GM12878 (cell line): ENCODE measurements around the gene CNTRL. TPM values are rescaled to one million over a fixed set of nuclear protein-coding genes. Genes with fewer than 3 reads are reported as not detected.

ENCODE experiments used
- ATAC-seq: fragments of 200-7000 bp; cut with Tn5 transposase; 3 replicates; pipeline ENCODE4 v1.9.1; 2020; ENCODE audit warnings: mild to moderate bottlenecking, moderate library complexity
- BruUV-seq: library from RNA; stranded (reverse); fragments of 400-500 nt; replicated peaks from 2 replicates; lab custom pipeline; 2021; lab: Mats Ljungman, UMichigan
- CTCF ChIA-PET: fragments of 300-600 bp; sonication (Branson Sonifier 250); formaldehyde crosslinking; extraction: SDS; loops from one replicate; lab custom pipeline; 2021; ENCODE audit warnings: inconsistent platforms; lab: Yijun Ruan, JAX
- POLR2A ChIA-PET: fragments of 350-600 bp; formaldehyde crosslinking; extraction: SDS; loops from one replicate; lab custom pipeline; 2021; ENCODE audit warnings: inconsistent platforms; lab: Charles Lee
- RAD21 ChIA-PET: fragments of 300-600 bp; sonication (Branson Sonifier 250); formaldehyde crosslinking; loops from one replicate; lab custom pipeline; 2023; ENCODE audit warnings: antibody characterized with exemption; ENCODE audit not compliant: unreplicated experiment; lab: Charles Lee
- SMC1A ChIA-PET: fragments of 300-600 bp; sonication (Branson Sonifier 250); formaldehyde crosslinking; loops from one replicate; lab custom pipeline; 2023; ENCODE audit not compliant: unreplicated experiment, uncharacterized antibody; lab: Charles Lee
- DNase-seq: peaks from one replicate; pipeline ENCODE4 v3.0.0-alpha.2; 2011; ENCODE audit warnings: low read depth, low spot score
- FAIRE-seq: peaks from 3 replicates; lab custom pipeline; 2011; peaks lifted over from hg19 to GRCh38; lab: Jason Lieb, UNC
- H2AFZ ChIP-seq: 2 replicates; pipeline ENCODE4 v1.6.0; 2011; ENCODE audit warnings: low read depth, low read length, control low read depth; ENCODE audit not compliant: control insufficient read depth
- H3K27ac ChIP-seq: 2 replicates; pipeline ENCODE4 v1.5.1; 2011; ENCODE audit warnings: control low read depth; ENCODE audit not compliant: control insufficient read depth, insufficient read depth
- H3K27me3 ChIP-seq, 2 experiments: replicated peaks in 1 of 2; 2 replicates each; pipeline versions ENCODE4 v1.6.0 to v1.6.1; 2011; ENCODE audit warnings: low read length in 1 of 2; ENCODE audit not compliant: control insufficient read depth in 2 of 2, insufficient read depth in 2 of 2
- H3K36me3 ChIP-seq, 2 experiments: 2 replicates each; pipeline ENCODE4 v1.5.1; 2011; ENCODE audit warnings: low read length in 1 of 2; ENCODE audit not compliant: control insufficient read depth in 2 of 2, insufficient read depth in 2 of 2
- H3K4me1 ChIP-seq: 2 replicates; pipeline ENCODE4 v1.6.1; 2011; ENCODE audit warnings: mild to moderate bottlenecking, low read length, moderate library complexity, mixed read lengths; ENCODE audit not compliant: control insufficient read depth, insufficient read depth
- H3K4me2 ChIP-seq: 2 replicates; pipeline ENCODE4 v1.6.0; 2011; ENCODE audit warnings: control low read depth; ENCODE audit not compliant: control insufficient read depth, insufficient read depth
- H3K4me3 ChIP-seq: fragments of 200-600 bp; sonication (generic); 2 replicates; pipeline ENCODE4 v1.5.1; 2016
- H3K79me2 ChIP-seq: 2 replicates; pipeline ENCODE4 v1.6.0; 2011; ENCODE audit warnings: low read length; ENCODE audit not compliant: control insufficient read depth, insufficient read depth
- H3K9ac ChIP-seq: 2 replicates; pipeline ENCODE4 v1.8.0; 2011; ENCODE audit warnings: low read length, control low read depth, mixed read lengths; ENCODE audit not compliant: control insufficient read depth, insufficient read depth
- H3K9me3 ChIP-seq: replicated peaks from 3 replicates; pipeline ENCODE4 v1.5.1; 2011; ENCODE audit warnings: mild to moderate bottlenecking, low read length; ENCODE audit not compliant: control insufficient read depth, insufficient read depth
- H4K20me1 ChIP-seq: 2 replicates; pipeline ENCODE4 v1.6.0; 2011; ENCODE audit not compliant: control insufficient read depth, insufficient read depth
- MEF2B ChIP-seq: fragments of 450-650 bp; IDR thresholded peaks from 2 replicates; pipeline ENCODE4 v1.6.1; 2018; ENCODE audit warnings: mild to moderate bottlenecking, moderate library complexity; ENCODE audit not compliant: partially characterized antibody, poor library complexity, severe bottlenecking
- POLR2AphosphoS2 ChIP-seq: IDR thresholded peaks from 2 replicates; pipeline ENCODE4 v1.6.1; 2011; ENCODE audit warnings: low read depth, mild to moderate bottlenecking, low read length, improper control_type of control experiment, moderate library complexity
- SUPT20H ChIP-seq: IDR thresholded peaks from 2 replicates; pipeline ENCODE4 v1.6.1; 2011; ENCODE audit warnings: low read depth, mild to moderate bottlenecking, low read length, moderate library complexity, borderline replicate concordance; ENCODE audit not compliant: control insufficient read depth
- WGBS: methylation state at CpG from one replicate; pipeline ENCODE4 v1.1.6; 2016; ENCODE audit warnings: low lambda C conversion rate; ENCODE audit not compliant: insufficient replicate concordance, insufficient coverage; ENCODE audit errors: missing lambda C conversion rate; 5-methylcytosine and 5-hydroxymethylcytosine counted together
- in situ Hi-C: fragments of 300-500 bp; cut with MboI; formaldehyde crosslinking; loops from 9 replicates; pipeline ENCODE4 v1.14.3; 2018; ENCODE audit warnings: mixed read lengths
- intact Hi-C: fragments of 100-400 bp; cut with micrococcal nuclease; formaldehyde crosslinking; loops from one replicate; pipeline ENCODE4 v1.14.2; 2022; ENCODE audit not compliant: unreplicated experiment
- polyA plus RNA-seq, 11 experiments: library from polyadenylated mRNA; depleted of rRNA in 4 of 11; unstranded in 6 of 11; stranded (reverse) in 5 of 11; fragments of >200 nt; fragmentation: Nextera tagmentation in 4 of 11; fragmentation: Illumina TruSeq in 1 of 11; extraction: Ambion mirVana in 4 of 11; extraction: Trizol in 1 of 11; gene quantifications; 1 replicate in 1 of 11; 2 replicates in 10 of 11; pipeline versions ENCODE4 v1.2.1 to v1.2.3, GENCODE V29; 2011 to 2016; ENCODE audit warnings: inconsistent platforms in 2 of 11, missing spikeins in 2 of 11, low read depth in 1 of 11
- total RNA-seq, 4 experiments: library from RNA; depleted of rRNA in 3 of 4; stranded (reverse); fragments of >200 nt in 3 of 4; fragmentation: Illumina TruSeq in 1 of 4; extraction: Trizol in 1 of 4; gene quantifications; 2 replicates each; pipeline versions ENCODE4 v1.2.1 to v1.2.3, GENCODE V29; 2013 to 2021
- TF ChIP-seq, protein P1 (sequence below): fragments of 450-650 bp; IDR thresholded peaks from 2 replicates; pipeline ENCODE4 v1.6.1; 2017; ENCODE audit warnings: borderline replicate concordance
- TF ChIP-seq, protein P2 (sequence below), 3 experiments: IDR thresholded peaks in 2 of 3; conservative IDR thresholded peaks in 1 of 3; 2 replicates each; pipeline ENCODE4 v1.5.1; 2011; ENCODE audit warnings: low read depth in 3 of 3, low read length in 3 of 3, mild to moderate bottlenecking in 3 of 3, control low read depth in 2 of 3, moderate library complexity in 2 of 3, inconsistent platforms in 1 of 3, mixed read lengths in 1 of 3; ENCODE audit not compliant: control insufficient read depth in 2 of 3, insufficient read depth in 1 of 3; ENCODE audit errors: extremely low read depth in 1 of 3

CNTRL gene
- total and polyA plus RNA-seq, 10 of the 15 experiments (the other 5 are each of a cell fraction or from before 2014, with no cell fraction given), result 20.0 to 65.4 (median 38.8) TPM

DNA sequence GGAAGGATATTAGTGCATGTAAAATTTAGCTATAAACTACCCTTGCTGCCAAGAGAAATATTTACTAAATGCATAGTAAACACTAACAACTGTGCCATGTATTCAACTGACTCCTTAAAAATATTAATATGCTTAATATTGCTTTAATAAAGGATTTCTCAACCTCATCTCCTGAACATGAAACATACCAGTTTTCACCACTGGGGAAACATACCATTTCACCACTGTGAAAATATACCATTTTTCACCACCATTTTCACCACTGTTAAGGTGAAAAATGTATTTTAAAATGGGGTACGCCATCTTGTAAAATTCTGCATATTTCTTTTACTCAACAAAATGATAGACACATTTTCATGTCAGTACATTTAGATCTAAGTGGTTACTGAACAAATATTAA lies 122.4 kb downstream of the CNTRL start:
- Histone ChIP-seq H4K20me1 (0 out of 2 replicates have a peak, but pooled peaks cover 4% of the 10 kb centered on the region), H3K27ac (no peak overlapping the region; the same call in 1 of the 2 replicates), H3K4me3 (peak overlapping the region; percentile 54; the same call in 1 of the 2 replicates), H3K9ac (no peak overlapping the region), H3K36me3 (no peaks in the 10 kb centered on the region), H3K4me1 (peaks cover 8% of the 10 kb centered on the region), H3K79me2 (peaks cover 98% of the 10 kb centered on the region), H3K9me3 (no peaks in the 10 kb centered on the region), H3K27me3 (no peaks in the 10 kb centered on the region), H2AFZ (no peak overlapping the region), H3K4me2 (peak overlapping the region; percentile 84)
- ChIA-PET CTCF (interaction anchor here (1.0 to 1.3 kb wide), 2 partner anchors 16 to 157 kb away, joined by 3 to 5 read pairs; no protein-coding TSS in a partner anchor), SMC1A (interaction anchor here (1.0 to 4.8 kb wide), 3 partner anchors 9 to 35 kb away, joined by 3 to 44 read pairs (median 4); no protein-coding TSS in a partner anchor), RAD21 (interaction anchor here (0.7 to 1.2 kb wide), 2 partner anchors 76 to 157 kb away, joined by 3 to 4 read pairs; no protein-coding TSS in a partner anchor), POLR2A (interaction anchor here (0.6 to 0.7 kb wide), 2 partner anchors 76 to 271 kb away, joined by 3 read pairs; no protein-coding TSS in a partner anchor)
- ATAC-seq, result no peak
- FAIRE-seq, result no peak
- intact Hi-C loops (loop anchor here (5.0 kb wide), 1 partner anchor 270 kb away; the partner anchor contains the start of gene TRAF1), in situ Hi-C loops (no loop called here)
- WGBS, result 95% methylated on average over 1 of the region's 1 CpG
- no peak for DNase-seq
- TF ChIP-seq, protein P1, sequence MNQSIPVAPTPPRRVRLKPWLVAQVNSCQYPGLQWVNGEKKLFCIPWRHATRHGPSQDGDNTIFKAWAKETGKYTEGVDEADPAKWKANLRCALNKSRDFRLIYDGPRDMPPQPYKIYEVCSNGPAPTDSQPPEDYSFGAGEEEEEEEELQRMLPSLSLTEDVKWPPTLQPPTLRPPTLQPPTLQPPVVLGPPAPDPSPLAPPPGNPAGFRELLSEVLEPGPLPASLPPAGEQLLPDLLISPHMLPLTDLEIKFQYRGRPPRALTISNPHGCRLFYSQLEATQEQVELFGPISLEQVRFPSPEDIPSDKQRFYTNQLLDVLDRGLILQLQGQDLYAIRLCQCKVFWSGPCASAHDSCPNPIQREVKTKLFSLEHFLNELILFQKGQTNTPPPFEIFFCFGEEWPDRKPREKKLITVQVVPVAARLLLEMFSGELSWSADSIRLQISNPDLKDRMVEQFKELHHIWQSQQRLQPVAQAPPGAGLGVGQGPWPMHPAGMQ, result no peak
- TF ChIP-seq POLR2AphosphoS2, result no peak
- TF ChIP-seq SUPT20H, result no peak
- TF ChIP-seq, protein P2, sequence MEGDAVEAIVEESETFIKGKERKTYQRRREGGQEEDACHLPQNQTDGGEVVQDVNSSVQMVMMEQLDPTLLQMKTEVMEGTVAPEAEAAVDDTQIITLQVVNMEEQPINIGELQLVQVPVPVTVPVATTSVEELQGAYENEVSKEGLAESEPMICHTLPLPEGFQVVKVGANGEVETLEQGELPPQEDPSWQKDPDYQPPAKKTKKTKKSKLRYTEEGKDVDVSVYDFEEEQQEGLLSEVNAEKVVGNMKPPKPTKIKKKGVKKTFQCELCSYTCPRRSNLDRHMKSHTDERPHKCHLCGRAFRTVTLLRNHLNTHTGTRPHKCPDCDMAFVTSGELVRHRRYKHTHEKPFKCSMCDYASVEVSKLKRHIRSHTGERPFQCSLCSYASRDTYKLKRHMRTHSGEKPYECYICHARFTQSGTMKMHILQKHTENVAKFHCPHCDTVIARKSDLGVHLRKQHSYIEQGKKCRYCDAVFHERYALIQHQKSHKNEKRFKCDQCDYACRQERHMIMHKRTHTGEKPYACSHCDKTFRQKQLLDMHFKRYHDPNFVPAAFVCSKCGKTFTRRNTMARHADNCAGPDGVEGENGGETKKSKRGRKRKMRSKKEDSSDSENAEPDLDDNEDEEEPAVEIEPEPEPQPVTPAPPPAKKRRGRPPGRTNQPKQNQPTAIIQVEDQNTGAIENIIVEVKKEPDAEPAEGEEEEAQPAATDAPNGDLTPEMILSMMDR (IDR thresholded peaks at IDR 0.05 in 2 of 3, conservative IDR thresholded peaks at IDR 0.05 in 1 of 3; ENCODE audit: control insufficient read depth in 2 of 3, extremely low read depth in 1 of 3, insufficient read depth in 1 of 3, low read depth in 3 of 3, low read length in 3 of 3), result 0 out of 6 replicates have a peak, but pooled peaks of 2 of the 3 experiments have one; percentile 6
- TF ChIP-seq MEF2B, result no peak
- BruUV-seq, result no TSS peak
